ENCODE results near the gene OGFOD2. TPM values are rescaled to one million over a fixed set of nuclear protein-coding genes. Genes with fewer than 3 reads are reported as not detected.
A peak's percentile ranks its signal among the peaks of the same experiment; 100 is the strongest.

OGFOD2 gene
- total RNA-seq, 2 donors from 2014 or later: 19.1 to 36.8 TPM

DNA sequence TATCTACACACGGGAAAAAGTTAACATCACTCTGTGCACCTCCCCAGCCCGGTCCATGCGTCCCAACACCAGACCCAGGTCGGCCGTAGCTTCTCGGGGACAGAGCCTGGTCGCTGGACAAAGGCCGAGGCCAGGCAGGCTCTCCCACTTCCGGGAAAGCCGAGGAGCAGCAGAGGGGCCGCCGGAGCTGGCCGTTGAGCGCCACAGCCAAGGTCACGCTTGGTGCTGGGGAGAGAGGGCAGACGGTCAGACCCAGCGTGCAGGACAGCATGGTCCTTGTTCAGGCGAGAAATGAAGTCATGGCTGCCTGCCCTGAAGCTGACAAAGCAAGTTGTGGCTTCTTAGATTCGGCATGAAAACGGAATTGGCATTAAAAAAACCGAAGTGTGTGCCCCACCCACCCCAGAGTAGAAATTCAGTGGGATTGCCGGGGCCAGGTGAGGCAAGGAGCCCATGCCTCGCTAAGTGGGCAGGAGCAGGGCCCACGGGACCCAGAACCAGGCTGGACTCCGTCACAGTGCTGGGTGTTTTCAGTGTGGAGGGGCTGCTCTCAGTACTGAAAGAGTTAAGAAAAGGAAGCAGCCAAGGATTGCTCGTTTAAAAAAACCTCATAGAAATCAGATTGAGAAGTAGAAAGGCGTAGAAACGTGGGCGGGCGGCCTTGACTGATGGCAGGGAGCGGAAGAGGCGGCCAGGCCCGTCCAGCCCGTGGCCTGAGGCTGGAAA is 9.7 kb downstream of the OGFOD2 start:
- DNase-seq (ENCODE audit: low spot score) (no peak), ATAC-seq (no peak)
- Mint-ChIP-seq H3K4me3 (peak overlapping the region; percentile 36), H3K9me3 (no peaks in the 10 kb centered on the region), H3K4me1 (ENCODE audit: low read depth in 2 of 2) (peaks cover 24 to 34% of the 10 kb centered on the region in 2 donors), H3K27ac (peak overlapping the region; percentile 74 to 91), H3K27me3 (no peaks in the 10 kb centered on the region), H3K36me3 (no peaks in the 10 kb centered on the region)

DNA sequence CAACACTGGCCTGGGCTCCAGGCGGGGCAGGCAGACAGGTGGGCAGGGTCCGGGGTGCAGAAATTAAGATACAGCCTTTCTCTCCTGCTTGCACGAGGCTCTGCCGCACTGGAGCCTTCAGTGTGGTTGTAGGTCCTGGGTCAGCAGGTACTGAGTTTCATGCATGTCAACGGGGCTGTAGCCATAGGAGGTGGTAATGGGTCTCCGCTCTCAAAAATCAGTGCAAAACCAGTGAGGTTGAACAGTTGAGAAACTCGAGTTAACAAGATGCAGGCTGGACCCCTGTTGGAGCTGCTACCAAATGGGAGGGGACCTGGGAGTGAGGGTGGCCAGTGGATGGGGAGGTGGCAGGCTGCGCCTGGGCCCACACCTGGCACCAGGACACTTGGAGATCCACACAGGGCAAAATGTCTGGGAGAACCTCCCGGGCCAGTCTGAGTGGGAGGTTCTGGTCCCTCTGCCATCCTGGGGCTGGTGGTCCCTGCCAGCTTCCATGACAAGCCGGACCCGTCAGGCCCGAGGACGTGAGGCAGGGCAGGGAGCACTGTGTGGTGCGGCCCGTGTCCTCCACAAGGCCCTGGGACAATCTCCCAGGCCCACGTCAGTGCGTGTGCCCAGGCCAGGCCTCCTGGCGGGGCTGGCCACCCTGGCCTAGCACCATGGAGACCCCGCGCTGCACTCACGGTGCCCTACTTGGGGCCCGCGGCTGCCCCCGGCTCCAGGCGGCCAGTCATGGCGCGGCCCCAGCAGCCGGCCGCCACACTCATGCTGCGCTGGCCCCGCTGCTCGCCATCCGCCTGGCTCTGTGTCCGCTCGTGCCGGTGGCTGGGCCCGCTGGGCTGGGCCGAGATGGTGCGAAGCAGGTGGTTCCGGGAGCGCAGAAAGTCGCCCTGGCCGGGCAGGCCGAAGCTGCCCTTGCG is 10.6 kb downstream of the OGFOD2 start:
- H3K27me3 Mint-ChIP-seq: no peaks in the 10 kb centered on the region
- DNase-seq (ENCODE audit: low spot score) (no peak), ATAC-seq (no peak)
- peaks cover 24 to 30% of the 10 kb centered on the region in 2 donors for H3K4me1 Mint-ChIP-seq (ENCODE audit: low read depth in 2 of 2)
- no peaks in the 10 kb centered on the region for H3K9me3 Mint-ChIP-seq
- no peaks in the 10 kb centered on the region for H3K36me3 Mint-ChIP-seq
- no peak overlapping the region for H3K4me3 Mint-ChIP-seq
- peak overlapping the region; percentile 74 to 91 for H3K27ac Mint-ChIP-seq

GRCh38 chr12:122986258-122986871 is 11.3 kb downstream of the OGFOD2 start:
- H3K27ac Mint-ChIP-seq: no peak overlapping the region
- no peaks in the 10 kb centered on the region for H3K9me3 Mint-ChIP-seq
- ATAC-seq: no peak
- peaks cover 23 to 30% of the 10 kb centered on the region in 2 donors for H3K4me1 Mint-ChIP-seq (ENCODE audit: low read depth in 2 of 2)
- no peaks in the 10 kb centered on the region for H3K36me3 Mint-ChIP-seq
- no peaks in the 10 kb centered on the region for H3K27me3 Mint-ChIP-seq
- DNase-seq (ENCODE audit: low spot score): no peak
- no peak overlapping the region for H3K4me3 Mint-ChIP-seq

GRCh38 chr12:122987086-122987951 is 12.3 kb downstream of the OGFOD2 start:
- Mint-ChIP-seq H3K4me1 (ENCODE audit: low read depth in 2 of 2) (peaks cover 18 to 24% of the 10 kb centered on the region in 2 donors), H3K27ac (no peak overlapping the region), H3K9me3 (no peaks in the 10 kb centered on the region), H3K27me3 (no peaks in the 10 kb centered on the region), H3K36me3 (no peaks in the 10 kb centered on the region), H3K4me3 (no peak overlapping the region)
- no peak for DNase-seq (ENCODE audit: low spot score)
- ATAC-seq: no peak

DNA sequence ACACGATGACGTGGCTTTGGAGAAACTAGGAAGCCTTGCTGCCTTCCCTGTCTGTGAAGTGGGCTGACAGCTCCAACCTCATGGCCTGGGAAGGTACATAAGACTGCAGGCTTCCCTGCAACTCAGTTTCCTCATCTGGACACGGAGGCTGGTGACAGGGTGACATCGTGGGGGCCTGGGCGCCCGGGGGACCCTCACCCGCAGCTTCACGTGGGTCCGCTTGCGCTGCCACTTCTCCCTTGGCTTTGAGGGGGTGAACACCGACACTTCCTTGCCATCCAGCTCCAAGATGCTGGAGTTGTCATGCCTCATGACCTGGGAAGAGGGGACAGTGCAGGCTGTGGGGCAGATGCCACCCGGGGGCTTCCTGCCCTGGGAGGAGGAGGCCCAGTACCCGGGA is 13.0 kb downstream of the OGFOD2 start:
- Mint-ChIP-seq H3K27me3 (no peaks in the 10 kb centered on the region), H3K27ac (no peak overlapping the region)
- DNase-seq (ENCODE audit: low spot score): no peak

DNA sequence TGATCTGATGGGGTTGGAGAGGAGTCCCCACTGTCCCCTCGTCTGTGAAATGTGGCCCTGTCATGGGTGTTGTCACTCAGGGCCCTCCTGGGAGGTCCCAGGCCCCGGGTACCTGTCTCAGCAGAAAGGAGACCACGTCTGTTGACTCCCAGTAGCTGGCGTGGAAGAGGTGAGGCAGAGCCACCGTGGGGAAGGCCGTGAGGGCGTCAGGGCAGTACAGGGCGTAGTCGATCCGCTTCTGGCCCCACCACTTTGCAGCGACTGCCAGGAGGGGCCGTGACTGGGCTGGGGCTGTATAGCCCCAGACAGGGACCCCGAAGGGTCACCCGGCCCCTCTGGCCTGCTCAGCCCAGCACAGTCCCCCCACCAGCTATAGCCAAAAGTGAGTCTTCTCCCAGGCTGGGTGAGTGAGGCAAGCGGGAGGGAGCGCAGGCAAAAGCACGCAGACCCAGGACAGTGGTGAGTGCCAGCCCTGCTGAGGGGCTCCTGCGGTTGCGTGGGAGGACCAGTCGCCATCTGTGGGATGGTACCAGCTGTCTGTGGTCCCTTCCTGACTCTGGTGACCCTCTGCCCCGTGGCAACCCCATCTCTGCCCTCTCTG is 13.7 kb downstream of the OGFOD2 start:
- ATAC-seq (no peak), DNase-seq (ENCODE audit: low spot score) (no peak)
- Mint-ChIP-seq H3K4me3 (no peak overlapping the region), H3K27me3 (no peaks in the 10 kb centered on the region), H3K4me1 (ENCODE audit: low read depth in 2 of 2) (peaks cover 11 to 14% of the 10 kb centered on the region in 2 donors), H3K27ac (no peak overlapping the region), H3K9me3 (no peaks in the 10 kb centered on the region), H3K36me3 (no peaks in the 10 kb centered on the region)

More for the DNA sequence above, 13.0 kb downstream of the OGFOD2 start:
- Mint-ChIP-seq H3K36me3 (no peaks in the 10 kb centered on the region), H3K4me1 (ENCODE audit: low read depth in 2 of 2) (peaks cover 15 to 21% of the 10 kb centered on the region in 2 donors), H3K9me3 (no peaks in the 10 kb centered on the region), H3K4me3 (no peak overlapping the region)
- ATAC-seq: no peak

- H3K36me3 Mint-ChIP-seq: no peaks in the 10 kb centered on the region
- ATAC-seq (no peak), DNase-seq (ENCODE audit: low spot score) (no peak)
- H3K27ac Mint-ChIP-seq: no peak overlapping the region
- H3K4me1 Mint-ChIP-seq (ENCODE audit: low read depth in 2 of 2): peaks cover 9 to 11% of the 10 kb centered on the region in 2 donors
- H3K27me3 Mint-ChIP-seq: no peaks in the 10 kb centered on the region
- H3K9me3 Mint-ChIP-seq: no peaks in the 10 kb centered on the region
- no peak overlapping the region for H3K4me3 Mint-ChIP-seq
Observed at GRCh38 chr12:122989225-122989839, 14.3 kb downstream of the OGFOD2 start.

DNA sequence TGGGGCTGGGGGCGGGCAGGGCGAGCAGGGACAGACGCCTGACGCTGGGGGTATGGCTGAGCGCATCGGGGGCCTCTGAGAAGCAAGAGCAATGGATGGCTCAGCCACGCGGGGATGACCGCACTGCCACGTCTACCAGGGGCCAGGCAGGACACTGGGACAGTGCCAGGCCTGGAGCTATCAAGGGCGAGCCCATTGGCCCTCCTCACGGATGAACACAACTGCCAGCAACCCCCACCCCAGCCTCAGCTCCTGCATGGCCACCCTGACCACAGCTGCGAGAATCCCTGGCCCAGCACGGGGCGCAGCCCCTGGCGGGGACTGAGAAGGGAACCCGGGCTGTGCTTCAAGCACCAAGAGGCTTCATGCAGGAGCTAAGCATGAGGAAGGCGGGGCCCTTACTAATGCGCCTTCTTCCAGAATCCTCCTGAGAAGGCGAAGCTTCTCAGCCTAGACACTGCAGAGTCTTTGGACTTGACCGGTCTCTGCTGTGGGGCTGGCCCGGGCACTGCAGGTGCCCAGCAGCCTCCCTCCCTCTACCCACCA is 14.9 kb downstream of the OGFOD2 start:
- Mint-ChIP-seq H3K27me3 (no peaks in the 10 kb centered on the region), H3K9me3 (no peaks in the 10 kb centered on the region), H3K27ac (no peak overlapping the region), H3K4me3 (no peak overlapping the region), H3K36me3 (no peaks in the 10 kb centered on the region), H3K4me1 (ENCODE audit: low read depth in 2 of 2) (peaks cover 3 to 5% of the 10 kb centered on the region in 2 donors)
- ATAC-seq: no peak
- no peak for DNase-seq (ENCODE audit: low spot score)

DNA sequence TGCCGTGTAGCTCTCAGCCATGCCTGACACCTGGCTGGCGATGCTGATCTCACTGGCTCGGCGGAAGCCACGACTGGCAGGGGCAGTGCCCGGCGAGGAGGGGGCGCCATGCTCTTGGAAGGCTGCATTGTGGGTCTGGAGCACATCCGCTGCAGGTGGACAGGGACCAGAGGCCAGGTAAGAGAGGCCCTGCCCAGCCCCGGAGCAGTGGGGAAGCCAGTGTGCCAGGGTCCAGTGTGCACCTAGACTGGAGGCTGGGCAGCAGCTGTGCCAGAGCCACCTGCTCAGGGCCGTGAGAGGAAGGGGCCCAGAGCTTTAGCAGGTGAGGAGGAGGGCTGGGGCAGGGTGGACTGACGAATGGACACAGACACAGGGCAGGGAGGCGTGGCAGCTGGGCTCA is 15.5 kb downstream of the OGFOD2 start:
- DNase-seq (ENCODE audit: low spot score): peak; percentile 22
- no peaks in the 10 kb centered on the region for H3K9me3 Mint-ChIP-seq
- no peaks in the 10 kb centered on the region for H3K27me3 Mint-ChIP-seq
- no peak for ATAC-seq
- no peaks in the 10 kb centered on the region for H3K4me1 Mint-ChIP-seq (ENCODE audit: low read depth in 2 of 2)
- H3K4me3 Mint-ChIP-seq: no peak overlapping the region
- no peaks in the 10 kb centered on the region for H3K36me3 Mint-ChIP-seq
- H3K27ac Mint-ChIP-seq: no peak overlapping the region

DNA sequence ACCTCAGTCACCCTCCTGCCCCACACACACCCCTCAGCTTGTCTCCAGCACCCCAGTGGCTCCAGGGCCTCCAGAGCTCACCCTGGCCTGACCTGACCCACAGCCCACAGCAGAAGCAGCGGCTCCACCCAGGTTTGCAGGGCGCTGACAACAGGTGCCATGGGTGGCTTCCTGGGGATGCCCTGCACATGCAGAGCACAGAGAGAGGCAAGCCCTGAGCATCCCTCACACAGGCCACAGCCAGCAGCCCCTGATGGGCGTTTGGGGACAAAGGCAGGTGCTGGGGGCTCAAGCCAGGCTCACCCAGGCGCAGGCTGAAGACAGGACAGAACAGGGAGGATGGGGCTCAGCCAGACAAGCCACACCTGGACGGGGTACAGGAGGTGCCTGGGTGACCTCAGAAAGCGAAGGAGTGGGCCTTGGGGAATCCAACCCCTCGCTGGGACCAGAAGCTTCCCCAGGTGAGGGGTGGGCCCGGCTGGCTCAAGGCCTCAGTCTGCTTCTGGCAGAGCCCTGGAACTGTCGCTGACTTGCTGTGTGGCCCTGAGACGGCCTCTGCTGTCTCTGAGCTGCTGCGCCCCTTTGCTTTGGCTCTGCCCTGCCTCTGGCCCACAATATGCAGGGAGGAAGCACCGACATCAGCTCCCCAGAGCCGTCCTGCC is 16.0 kb downstream of the OGFOD2 start:
- Mint-ChIP-seq H3K27me3 (no peaks in the 10 kb centered on the region), H3K4me3 (no peak overlapping the region), H3K36me3 (no peaks in the 10 kb centered on the region), H3K9me3 (no peaks in the 10 kb centered on the region), H3K27ac (no peak overlapping the region), H3K4me1 (ENCODE audit: low read depth in 2 of 2) (no peaks in the 10 kb centered on the region)
- ATAC-seq (no peak), DNase-seq (ENCODE audit: low spot score) (peak; percentile 57)

GRCh38 chr12:122991623-122992275 is 16.7 kb downstream of the OGFOD2 start:
- Mint-ChIP-seq H3K9me3 (no peaks in the 10 kb centered on the region), H3K4me1 (ENCODE audit: low read depth in 2 of 2) (no peaks in the 10 kb centered on the region), H3K27ac (no peak overlapping the region), H3K36me3 (no peaks in the 10 kb centered on the region), H3K4me3 (no peak overlapping the region), H3K27me3 (no peaks in the 10 kb centered on the region)
- ATAC-seq (no peak), DNase-seq (ENCODE audit: low spot score) (peak; percentile 39)

GRCh38 chr12:122992386-122992785 is 17.3 kb downstream of the OGFOD2 start:
- Mint-ChIP-seq H3K27ac (no peak overlapping the region), H3K4me3 (no peak overlapping the region), H3K27me3 (no peaks in the 10 kb centered on the region), H3K36me3 (no peaks in the 10 kb centered on the region), H3K4me1 (ENCODE audit: low read depth in 2 of 2) (no peaks in the 10 kb centered on the region), H3K9me3 (no peaks in the 10 kb centered on the region)
- DNase-seq (ENCODE audit: low spot score) (no peak), ATAC-seq (no peak)
